Heart left ventricle (tissue), 13 donors: Measurements from ENCODE around the gene SLC45A3.

Source experiments
- POLR2A ChIP-seq, 2 donors: fragments of 450-650 bp; IDR thresholded peaks; one replicate each; pipeline ENCODE4 v1.6.1; 2017; ENCODE audit warnings: antibody characterized with exemption in 2 of 2, mild to moderate bottlenecking in 2 of 2, moderate library complexity in 2 of 2
- TF ChIP-seq, protein P1 (sequence below), 12 donors: fragments of 200-600 bp; sonication (generic) in 4 of 12; IDR thresholded peaks; one replicate each; pipeline versions ENCODE4 v1.5.0 to v1.8.0; 2018 to 2022; ENCODE audit warnings: antibody characterized with exemption in 12 of 12, mild to moderate bottlenecking in 5 of 12
- donor health status: ischemic (EF 13 %, LVEDD 7.1; RV severe dilation, severe dysfunction).
- donor health status: DM: no; HTN: yes; CAD: no.
- donor health status: DM: no; HTN: no; CAD: no.
- donor health status: ischemic (EF 25% LVEDD 6.9; RV normal size, moderate dysfunction).
- donor health status: ischemic (EF 25% LVEDD 5.7; RV mildly dilated, moderate dysfunction).
- donor health status: ischemic (EF 35%, LVEDD 5.7; RV mildly dilated, moderate dysfunction).
- donor health status: nonischemic (EF 11% LVEDD 7.7; RV severe dilation, severe dysfunction).
- donor health status: DM: yes; HTN: yes; CAD: no.
- donor health status: PGD.
- donor health status: ischemic (EF 29% LVEDD 5.4; RV normal size, mild dysfunction).
- donor health status: nonischemic (EF 23%, LVEDD 6.1; RV moderate dilation, normal function).

DNA sequence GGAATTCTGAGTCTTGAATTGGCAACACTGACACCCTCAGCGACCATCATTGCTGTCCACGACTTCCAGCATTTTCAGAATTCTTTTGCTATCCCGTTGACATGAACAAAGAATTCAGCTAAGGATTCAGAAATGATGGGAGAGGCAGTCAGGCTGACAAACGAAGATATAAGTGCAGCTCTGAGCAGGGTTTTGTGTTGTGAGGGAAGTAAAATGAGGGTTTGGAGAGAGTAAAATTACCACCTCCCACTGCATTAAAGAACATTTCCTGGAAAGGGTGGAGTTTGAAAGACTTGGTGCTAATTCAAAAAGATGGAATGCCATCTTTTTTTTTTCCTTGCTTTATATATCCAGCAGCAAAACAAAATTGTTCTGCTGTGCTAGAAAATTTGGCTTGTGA, 43.6 kb downstream of the SLC45A3 start:
- TF ChIP-seq, protein P1, sequence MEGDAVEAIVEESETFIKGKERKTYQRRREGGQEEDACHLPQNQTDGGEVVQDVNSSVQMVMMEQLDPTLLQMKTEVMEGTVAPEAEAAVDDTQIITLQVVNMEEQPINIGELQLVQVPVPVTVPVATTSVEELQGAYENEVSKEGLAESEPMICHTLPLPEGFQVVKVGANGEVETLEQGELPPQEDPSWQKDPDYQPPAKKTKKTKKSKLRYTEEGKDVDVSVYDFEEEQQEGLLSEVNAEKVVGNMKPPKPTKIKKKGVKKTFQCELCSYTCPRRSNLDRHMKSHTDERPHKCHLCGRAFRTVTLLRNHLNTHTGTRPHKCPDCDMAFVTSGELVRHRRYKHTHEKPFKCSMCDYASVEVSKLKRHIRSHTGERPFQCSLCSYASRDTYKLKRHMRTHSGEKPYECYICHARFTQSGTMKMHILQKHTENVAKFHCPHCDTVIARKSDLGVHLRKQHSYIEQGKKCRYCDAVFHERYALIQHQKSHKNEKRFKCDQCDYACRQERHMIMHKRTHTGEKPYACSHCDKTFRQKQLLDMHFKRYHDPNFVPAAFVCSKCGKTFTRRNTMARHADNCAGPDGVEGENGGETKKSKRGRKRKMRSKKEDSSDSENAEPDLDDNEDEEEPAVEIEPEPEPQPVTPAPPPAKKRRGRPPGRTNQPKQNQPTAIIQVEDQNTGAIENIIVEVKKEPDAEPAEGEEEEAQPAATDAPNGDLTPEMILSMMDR (IDR thresholded peaks at IDR 0.05), result no peak
- TF ChIP-seq POLR2A (IDR thresholded peaks at IDR 0.05), result no peak
